ENCODE measurements around the gene MTFP1.
A peak's percentile ranks its signal among the peaks of the same experiment; 100 is the strongest.

DNA sequence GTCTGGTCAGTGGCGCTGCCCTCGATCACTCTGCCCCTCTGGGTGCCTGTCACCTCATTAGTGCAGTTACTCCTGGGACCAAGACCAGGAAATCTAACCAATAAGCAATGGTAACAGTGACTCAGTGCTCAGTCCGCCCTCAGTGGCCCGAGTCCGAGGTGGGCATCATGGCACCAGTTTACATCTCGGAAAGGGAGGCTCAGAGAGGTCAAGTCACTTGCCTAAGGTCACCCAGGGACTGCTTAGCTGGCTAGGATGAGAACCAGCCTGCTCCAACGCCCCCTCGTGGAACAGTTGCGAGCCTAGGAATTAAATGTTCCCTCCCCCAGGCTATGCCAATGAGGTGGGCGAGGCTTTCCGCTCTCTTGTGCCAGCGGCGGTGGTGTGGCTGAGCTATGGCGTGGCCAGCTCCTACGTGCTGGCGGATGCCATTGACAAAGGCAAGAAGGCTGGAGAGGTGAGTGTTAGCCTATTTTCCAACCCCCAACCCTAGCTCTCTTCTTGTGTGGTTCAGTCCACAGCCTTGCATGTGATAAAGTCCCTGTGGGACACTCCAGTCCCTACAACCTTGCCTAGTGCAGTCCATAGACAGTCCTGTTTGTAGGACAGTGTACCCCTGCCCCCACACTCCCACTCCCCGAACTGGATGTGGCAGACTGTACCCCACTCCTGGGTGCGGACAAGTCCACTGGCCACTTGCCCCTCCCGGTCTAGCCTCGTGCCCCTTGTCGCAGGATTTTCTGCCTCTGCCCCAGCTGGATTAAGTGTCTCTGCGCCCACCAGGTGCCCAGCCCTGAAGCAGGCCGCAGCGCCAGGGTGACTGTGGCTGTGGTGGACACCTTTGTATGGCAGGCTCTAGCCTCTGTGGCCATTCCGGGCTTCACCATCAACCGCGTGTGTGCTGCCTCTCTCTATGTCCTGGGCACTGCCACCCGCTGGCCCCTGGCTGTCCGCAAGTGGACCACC, 1.1 kb downstream of the MTFP1 start:
- TF ChIP-seq, protein P1, sequence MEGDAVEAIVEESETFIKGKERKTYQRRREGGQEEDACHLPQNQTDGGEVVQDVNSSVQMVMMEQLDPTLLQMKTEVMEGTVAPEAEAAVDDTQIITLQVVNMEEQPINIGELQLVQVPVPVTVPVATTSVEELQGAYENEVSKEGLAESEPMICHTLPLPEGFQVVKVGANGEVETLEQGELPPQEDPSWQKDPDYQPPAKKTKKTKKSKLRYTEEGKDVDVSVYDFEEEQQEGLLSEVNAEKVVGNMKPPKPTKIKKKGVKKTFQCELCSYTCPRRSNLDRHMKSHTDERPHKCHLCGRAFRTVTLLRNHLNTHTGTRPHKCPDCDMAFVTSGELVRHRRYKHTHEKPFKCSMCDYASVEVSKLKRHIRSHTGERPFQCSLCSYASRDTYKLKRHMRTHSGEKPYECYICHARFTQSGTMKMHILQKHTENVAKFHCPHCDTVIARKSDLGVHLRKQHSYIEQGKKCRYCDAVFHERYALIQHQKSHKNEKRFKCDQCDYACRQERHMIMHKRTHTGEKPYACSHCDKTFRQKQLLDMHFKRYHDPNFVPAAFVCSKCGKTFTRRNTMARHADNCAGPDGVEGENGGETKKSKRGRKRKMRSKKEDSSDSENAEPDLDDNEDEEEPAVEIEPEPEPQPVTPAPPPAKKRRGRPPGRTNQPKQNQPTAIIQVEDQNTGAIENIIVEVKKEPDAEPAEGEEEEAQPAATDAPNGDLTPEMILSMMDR (IDR thresholded peaks at IDR 0.05), result peak; percentile 31 to 69
- TF ChIP-seq POLR2AphosphoS5 (IDR thresholded peaks at IDR 0.05), result peak in 2 of 3 donors; percentile 11 to 16
- no peak for TF ChIP-seq POLR2A (IDR thresholded peaks at IDR 0.05)

Data from suprapubic skin (tissue), 4 donors.